Sciatic nerve (tissue), 2 donors: ENCODE measurements around the gene TMSB10. TPM values are rescaled to one million over a fixed set of nuclear protein-coding genes. Genes with fewer than 3 reads are reported as not detected.
A peak's percentile ranks its signal among the peaks of the same experiment; 100 is the strongest.
"Not testable (repeated sequence)": the region's sequence is repeated elsewhere in the genome, so short reads cannot be mapped to it uniquely, and the experiment has no call there.

ENCODE experiments used
- ATAC-seq: fragments of 200-7000 bp; cut with Tn5 transposase; one replicate; pipeline ENCODE4 v1.9.1; 2020; ENCODE audit warnings: mild to moderate bottlenecking, moderate library complexity
- DNase-seq: peaks from one replicate; pipeline ENCODE4 v3.0.0-alpha.2; 2020; ENCODE audit warnings: low spot score
- intact Hi-C: fragments of 100-400 bp; cut with DNase I; formaldehyde crosslinking; loops from one replicate; pipeline ENCODE4 v1.14.2; 2022
- total RNA-seq: library from RNA; stranded (reverse); fragmentation: NEBNext Ultra II Directional; extraction: Animal tissue kit (Norgen Biotek cat#: 25700); gene quantifications from one replicate; pipeline ENCODE4 v1.2.1, GENCODE V29; 2021
- donor health status: DM: no; HTN: no; CAD: no.
- donor health status: DM: no; HTN: no; CAD: no.

Gene TMSB10
- total RNA-seq, 1 donor from 2014 or later = 1,367 TPM

DNA sequence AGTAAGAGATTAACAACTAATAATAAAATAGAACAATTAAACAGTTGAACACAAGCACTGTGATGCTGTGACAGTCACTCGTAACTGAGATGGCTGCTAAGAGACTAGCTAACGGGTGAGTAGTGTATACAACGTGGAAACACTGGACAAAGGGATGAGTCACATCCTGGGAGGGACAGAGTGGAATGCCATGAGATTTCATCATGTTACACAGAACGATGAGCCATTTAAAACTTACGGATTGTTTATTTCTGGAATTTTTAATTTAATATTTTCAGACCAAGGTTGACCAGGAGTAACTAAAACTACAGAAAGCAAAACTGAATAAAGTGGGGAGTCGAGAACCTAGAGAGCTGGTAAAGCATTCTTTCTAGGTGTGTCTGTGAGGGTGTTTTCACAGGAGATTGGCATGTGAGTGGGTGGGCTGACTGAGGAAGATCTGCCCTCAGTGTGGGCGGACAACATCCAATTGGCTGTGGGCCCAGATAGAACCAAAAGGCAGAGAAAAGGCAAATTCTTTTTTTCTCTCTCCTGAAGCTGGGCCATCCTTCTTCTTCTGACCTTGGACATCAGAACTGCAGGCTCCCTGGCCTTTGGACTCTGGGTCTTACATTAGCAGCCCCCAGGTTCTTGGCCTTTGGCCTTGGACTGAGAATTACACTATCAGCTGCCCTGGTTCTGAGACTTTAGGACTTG, 14.6 kb downstream of the TMSB10 start:
- intact Hi-C loops = no loop called here
- ATAC-seq (peak; percentile 96), DNase-seq (peak; percentile 60)

DNA sequence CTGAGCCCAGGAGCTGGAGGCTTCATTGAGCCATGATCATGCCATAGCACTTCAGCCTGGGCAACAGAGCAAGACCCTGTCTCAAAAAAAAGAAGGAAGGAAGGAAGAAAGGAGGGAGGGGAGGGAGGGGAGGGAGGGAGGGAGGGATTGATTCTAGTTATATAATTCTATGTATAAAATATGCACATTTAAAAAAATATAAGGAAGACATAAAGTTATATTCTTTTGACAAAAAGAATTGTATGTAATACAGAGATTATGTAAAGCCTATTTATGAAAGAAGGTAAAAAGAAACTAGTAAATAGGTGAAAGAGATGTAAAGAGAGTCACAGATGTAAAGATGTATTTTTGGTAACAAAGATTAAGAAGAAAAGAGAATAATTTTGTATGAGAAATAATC, 17.6 kb downstream of the TMSB10 start:
- intact Hi-C loops = no loop called here

DNA sequence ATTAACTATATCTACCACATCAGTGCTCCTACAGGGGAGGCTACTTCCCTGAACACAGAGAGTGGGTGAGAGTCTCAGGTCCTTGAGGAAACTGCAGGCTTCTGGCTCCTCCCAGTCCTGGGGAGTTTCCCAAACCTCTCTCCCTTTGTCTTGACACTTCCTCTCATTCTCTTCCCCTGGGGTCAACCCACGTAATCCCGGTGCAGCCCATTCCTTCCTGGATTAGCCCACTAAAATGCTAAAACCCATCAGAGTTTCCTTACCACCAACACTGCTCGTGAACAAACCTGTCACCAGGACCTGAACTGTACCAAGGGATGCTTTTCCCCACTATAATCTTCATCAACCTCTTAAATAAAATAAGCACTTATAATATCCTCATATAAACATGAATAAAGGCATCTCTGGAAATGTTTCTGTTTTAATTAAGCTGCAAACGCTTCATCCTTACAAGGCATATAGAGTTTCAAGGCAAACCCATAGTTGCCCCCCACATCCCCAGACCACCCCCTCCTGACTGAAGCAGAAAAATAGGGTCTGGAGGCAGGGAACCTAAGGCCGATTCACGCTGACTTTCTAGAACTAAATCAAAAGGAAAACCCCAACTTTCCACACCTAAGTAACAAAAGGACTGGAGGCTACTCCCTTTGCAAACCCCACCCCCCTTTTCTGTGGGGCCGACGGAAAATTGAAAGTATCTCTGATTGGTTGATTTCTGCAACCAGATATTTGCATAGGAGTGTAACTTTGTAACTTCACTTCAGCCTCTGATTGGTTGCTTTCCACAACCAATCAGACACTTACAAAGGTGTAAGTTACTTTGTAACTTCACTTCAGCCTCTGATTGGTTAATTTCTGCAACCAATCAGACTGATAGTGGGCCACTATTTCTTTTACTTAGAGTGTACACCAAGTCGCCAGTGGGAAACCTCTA, 19.0 kb downstream of the TMSB10 start:
- peak; percentile 14 for ATAC-seq
- peak; percentile 56 for DNase-seq
- intact Hi-C loops = no loop called here

More for the DNA sequence above, 17.6 kb downstream of the TMSB10 start:
- no peak for DNase-seq
- ATAC-seq = no peak

- ATAC-seq (peak; percentile 2), DNase-seq (no peak)
- intact Hi-C loops = no loop called here
Measured at GRCh38 chr2:84925336-84925723, 19.9 kb downstream of the TMSB10 start.

DNA sequence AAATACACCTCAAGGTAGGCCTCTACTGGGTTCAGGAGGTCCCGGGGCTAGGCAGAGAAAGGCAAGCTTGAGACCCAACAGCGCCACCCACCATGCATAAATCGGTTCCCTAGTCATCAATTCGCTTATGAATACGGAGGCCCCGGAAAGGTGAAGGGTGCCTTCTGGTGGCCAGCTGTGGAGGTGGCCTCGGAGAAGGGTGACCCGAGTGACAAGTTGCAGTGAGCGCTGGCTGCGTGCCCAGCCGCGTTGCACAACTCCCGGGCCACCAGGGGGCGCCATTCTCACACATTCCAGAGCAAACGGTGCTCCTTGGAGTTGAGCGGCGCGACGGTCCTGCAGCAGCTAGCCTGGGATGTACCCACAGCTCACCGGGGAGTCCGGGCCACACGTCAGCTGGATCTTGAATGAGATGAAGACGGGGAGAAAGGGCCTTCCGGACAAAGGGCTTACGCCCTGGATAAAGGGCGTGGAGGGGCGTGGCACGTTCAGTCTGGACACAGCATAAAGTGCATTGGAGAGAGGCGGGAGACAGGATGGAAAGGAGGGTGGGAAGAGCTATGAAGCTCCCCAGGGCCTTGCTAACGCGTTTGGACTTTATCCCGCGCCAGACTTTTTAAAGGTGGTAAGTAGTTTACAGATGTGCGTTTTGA, 20.4 kb downstream of the TMSB10 start:
- intact Hi-C loops = no loop called here

GRCh38 chr2:84927275-84927627, 21.8 kb downstream of the TMSB10 start:
- DNase-seq = no peak
- no peak for ATAC-seq
- intact Hi-C loops = no loop called here

More for the DNA sequence above, 20.4 kb downstream of the TMSB10 start:
- DNase-seq (peak; percentile 96), ATAC-seq (peak; percentile 90)

GRCh38 chr2:84931384-84931821, 25.9 kb downstream of the TMSB10 start:
- intact Hi-C loops = no loop called here
- ATAC-seq (no peak), DNase-seq (no peak)

GRCh38 chr2:84938194-84938879, 32.9 kb downstream of the TMSB10 start:
- intact Hi-C loops = no loop called here
- no peak for DNase-seq
- ATAC-seq = no peak

DNA sequence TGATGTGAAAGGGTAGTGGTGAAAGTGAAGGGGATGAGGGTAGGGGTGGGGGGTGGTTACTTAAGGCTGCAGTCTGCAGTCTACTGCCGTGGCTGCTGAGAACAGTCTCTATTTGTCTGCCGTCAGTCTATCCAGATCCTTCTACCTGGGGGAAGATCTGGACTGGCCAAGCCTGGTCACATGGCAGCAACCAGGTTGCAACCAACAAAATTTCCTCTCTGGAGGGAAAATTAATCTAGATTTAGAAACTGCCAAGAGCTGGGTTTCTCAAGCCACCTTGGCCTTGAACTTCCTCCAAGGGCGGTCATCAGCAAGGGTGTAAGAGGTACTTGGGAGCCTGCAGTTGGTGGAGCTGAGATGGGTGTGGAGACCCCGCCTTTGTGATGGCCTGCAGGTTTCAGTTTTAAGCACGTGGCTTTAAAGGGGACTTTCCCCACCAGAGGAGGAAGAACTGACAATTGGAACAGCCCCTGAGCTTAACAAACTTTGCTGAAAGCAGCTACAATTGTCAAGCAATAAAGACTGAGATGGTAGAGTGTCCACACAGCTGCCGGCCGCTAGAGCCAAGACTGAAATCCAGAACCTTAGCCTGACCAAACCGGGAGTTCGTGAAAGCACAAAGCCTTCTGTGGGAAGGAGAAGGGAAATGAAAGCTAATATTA, 34.1 kb downstream of the TMSB10 start:
- ATAC-seq (no peak), DNase-seq (no peak)
- intact Hi-C loops = no loop called here

GRCh38 chr2:84940088-84940470, 34.6 kb downstream of the TMSB10 start:
- no peak for DNase-seq
- intact Hi-C loops = no loop called here
- no peak for ATAC-seq

DNA sequence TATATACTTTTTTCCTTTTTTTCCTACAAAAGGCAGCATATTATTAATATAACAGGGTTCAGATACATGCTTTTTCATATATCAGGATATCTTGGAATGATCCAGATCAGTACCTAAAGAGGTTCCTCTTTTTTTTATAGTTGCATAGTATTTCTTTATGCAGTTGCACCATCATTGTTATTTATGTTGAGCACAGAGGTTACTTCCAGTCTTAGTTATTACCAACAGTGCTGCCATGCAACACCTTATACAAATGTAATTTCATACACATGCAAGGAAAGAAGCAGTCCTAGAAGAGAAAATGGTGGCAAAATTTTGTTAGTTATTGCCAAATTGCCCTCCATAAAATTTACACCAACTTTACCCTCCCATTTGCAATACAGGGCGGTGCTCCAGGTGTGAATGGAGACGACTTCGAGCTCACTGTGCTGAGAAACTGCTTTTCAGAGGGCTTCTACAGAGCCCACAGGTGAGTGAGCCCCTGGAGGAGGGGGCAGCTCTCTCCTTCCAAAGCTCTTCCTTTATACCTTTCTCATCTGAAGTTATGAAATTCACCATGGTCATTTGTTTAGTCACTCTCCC, 35.5 kb downstream of the TMSB10 start:
- ATAC-seq (no peak), DNase-seq (no peak)
- intact Hi-C loops = no loop called here

DNA sequence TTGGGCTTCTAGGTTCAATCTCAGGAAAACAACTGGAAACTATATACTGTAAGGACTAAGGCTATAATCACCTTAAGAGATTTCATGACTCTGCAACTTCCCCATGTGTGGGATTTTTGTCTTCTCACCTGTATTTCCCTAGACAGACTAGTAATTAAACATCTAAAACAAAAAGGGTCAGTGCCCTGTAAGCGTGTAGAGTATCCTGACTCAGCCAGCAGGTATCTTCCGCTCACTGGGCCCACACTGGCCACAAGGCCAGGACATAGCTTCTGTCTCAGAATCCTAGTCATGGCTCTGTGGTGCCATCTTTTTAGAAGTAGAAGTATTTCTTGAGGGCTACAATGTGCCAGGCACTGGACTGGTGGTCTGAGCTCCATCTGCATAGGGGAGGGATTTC, 36.7 kb downstream of the TMSB10 start:
- intact Hi-C loops = no loop called here
- ATAC-seq (no peak), DNase-seq (no peak)

DNA sequence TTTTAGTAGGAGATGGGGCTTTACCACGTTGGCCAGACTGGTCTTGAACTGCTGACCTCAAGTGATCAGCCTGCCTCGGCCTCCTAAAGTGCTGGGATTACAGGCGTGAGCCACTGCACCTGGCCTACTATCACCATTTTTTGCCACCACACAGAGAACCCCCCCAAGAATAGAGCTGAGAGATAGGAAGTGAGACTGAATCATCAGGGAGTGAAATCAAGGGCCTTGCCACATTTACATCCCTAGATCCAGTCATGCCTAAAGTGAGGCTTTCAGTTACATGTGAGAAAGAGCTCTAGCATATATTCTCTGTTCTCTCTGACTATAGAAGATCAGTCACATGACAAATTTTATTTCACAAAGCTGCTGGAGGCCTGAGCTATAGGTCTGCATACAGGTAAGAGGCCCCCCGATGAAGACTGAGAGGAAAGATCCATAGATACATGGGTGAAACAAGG, 37.5 kb downstream of the TMSB10 start:
- DNase-seq (no peak), ATAC-seq (no peak)
- intact Hi-C loops = no loop called here

DNA sequence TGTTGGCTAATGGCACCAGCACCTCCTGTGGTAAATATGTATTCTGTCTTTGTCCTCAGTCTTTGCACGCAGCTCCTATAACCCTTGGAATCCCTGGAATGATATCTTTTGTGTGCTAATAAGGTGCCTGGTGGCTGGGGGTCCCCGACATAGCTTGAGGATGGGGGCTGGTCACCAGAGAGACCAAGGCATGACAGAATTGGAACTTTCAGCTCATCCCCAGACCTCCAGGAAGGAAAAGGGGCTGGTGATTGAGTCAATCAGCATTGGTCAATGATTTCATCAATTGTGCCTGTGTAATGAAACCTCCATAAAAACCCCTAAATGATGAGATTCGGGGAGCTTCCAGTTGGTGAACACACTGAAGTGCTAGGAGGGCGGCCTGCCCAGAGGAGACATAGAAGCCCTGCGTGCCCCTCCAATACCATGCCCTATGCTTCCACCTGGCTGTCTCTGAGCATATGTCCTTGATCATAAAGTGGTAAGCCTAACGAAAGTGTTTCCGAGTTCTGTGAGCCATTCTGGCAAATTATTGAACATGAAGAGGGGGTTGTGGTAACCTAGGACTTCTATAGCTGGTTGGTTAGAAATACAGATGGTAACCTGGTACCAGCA, 38.9 kb downstream of the TMSB10 start:
- DNase-seq (no peak), ATAC-seq (no peak)
- intact Hi-C loops = no loop called here

DNA sequence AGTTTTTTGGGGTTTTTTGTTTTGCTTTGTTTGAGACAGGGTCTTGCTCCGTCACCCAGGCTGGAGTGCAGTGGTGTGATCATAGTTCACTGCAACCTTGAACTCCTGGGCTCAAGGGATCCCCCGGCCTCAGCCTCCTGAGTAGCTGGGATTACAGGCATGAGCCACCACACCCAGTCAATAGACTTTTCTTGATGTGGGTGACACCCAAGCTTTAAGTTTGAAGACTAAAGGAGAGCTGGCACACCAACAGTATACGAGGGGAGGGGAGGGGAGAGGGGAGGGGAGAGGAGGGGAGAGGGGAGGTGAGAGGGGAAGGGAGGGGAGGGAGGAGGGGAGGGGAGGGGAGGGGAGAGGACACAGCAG, 40.4 kb downstream of the TMSB10 start:
- intact Hi-C loops, ATAC-seq, DNase-seq: not testable (repeated sequence)

DNA sequence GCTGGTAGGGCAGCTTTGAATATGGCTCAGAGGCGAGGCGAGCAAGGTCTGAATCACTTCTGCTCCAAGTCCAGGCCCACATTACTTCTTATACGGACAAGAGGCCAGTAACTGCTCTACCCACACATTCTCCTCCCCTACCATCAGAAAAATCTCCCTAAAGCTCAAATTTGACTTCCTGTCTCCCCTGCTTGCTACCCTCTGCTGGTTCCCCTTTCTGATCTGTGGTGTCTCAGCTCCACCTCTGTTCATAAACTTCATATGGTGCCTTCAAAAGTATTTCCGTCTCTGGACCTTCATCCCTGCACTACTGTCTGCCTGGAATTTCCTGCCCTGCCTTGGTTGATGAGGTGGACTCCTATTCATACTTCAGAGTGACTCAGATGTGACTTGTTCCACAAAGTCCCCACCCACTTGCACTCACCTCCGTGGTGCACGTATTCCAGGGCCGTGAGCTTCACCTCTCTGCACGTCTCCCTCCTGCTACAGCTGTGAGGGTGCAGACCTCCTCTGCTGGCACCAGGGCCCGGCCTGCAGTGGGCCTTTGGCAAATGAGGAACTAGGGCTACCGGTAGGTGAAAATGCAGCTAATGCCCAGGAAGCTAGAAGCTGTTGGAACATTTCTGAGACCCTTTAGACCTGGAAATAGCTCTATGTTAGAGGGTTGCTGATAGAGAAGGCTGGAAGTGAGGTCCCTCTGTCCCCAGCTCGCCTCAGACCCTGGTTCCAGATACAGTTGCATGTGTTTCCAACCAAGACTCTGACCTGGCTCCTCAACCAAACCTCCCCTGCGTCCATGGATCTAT, 41.0 kb downstream of the TMSB10 start:
- ATAC-seq (peak; percentile 41), DNase-seq (no peak)
- intact Hi-C loops = no loop called here

GRCh38 chr2:84947010-84947593, 41.6 kb downstream of the TMSB10 start:
- DNase-seq (no peak), ATAC-seq (no peak)
- intact Hi-C loops = no loop called here
